Activated naive CD8-positive, alpha-beta T cell treated with anti-CD3 and anti-CD28 coated beads for 36 hours (primary cell): ENCODE data around the gene NDUFAF5. TPM values are rescaled to one million over a fixed set of nuclear protein-coding genes. Genes with fewer than 3 reads are reported as not detected.
A peak's percentile ranks its signal among the peaks of the same experiment; 100 is the strongest.
"Not testable (repeated sequence)": the region's sequence is repeated elsewhere in the genome, so short reads cannot be mapped to it uniquely, and the experiment has no call there.

Experiments
- DNase-seq: peaks from one replicate; pipeline ENCODE4 v3.0.0; 2021
- H3K27ac Mint-ChIP-seq: one replicate; pipeline ENCODE4 v1.8.0; 2022; ENCODE audit warnings: mild to moderate bottlenecking, moderate library complexity, mixed read lengths
- H3K27me3 Mint-ChIP-seq: one replicate; pipeline ENCODE4 v1.8.0; 2022; ENCODE audit warnings: mild to moderate bottlenecking, mixed read lengths
- H3K36me3 Mint-ChIP-seq: one replicate; pipeline ENCODE4 v1.8.0; 2021; ENCODE audit warnings: mild to moderate bottlenecking, mixed read lengths
- H3K4me1 Mint-ChIP-seq: one replicate; pipeline ENCODE4 v1.8.0; 2021; ENCODE audit warnings: mixed read lengths
- H3K4me3 Mint-ChIP-seq: one replicate; pipeline ENCODE4 v1.8.0; 2022; ENCODE audit warnings: mild to moderate bottlenecking, moderate library complexity, mixed read lengths
- H3K9me3 Mint-ChIP-seq: one replicate; pipeline ENCODE4 v1.8.0; 2022; ENCODE audit warnings: mixed read lengths
- total RNA-seq, 2 experiments: library from RNA; stranded (reverse); gene quantifications; one replicate each; pipeline ENCODE4 v1.2.3, GENCODE V29; 2021

NDUFAF5 gene
- total RNA-seq: 10 to 100 TPM; 31.5 to 31.9 TPM

DNA sequence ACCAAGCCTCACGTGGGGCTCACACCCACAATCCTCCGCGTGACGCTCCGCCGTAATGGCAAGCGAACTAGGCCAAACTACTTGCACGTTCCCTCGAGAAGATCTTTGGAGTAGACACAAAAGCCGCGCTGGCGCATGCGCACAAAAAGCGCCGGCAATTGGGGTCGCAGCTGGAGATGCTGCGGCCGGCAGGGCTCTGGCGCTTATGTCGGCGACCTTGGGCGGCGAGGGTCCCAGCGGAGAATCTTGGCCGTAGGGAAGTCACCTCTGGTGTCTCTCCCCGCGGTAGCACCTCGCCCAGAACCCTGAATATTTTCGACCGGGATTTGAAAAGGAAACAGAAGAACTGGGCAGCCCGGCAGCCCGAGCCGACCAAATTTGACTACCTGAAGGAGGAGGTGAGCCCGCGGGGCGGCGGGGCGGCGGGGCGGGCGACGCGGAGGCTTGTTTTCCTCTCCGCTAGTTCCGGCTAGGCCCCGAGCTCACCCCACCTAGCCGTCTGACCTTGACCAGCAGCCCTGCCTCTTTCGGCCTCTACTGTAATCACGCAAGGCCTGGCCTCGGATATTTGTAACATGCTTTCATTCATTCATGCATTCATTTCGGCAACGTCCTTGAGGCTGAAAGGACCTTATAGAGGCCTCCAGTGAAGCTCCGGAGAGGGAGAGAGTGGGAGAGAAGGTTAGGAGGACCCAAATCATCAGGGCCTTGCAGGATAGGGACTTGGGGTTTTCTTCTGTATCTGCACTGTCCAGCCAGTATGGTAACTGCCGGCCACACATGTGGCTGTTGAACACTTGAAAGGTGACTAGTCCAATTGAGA, at the start of gene NDUFAF5, which contains the start of gene ESF1:
Gene NDUFAF5 (plus strand): TSS at position 136 of the 823 bp plus-strand sequence. CDS start 41 bp downstream, at position 177.
Gene ESF1 (minus strand): TSS at position 27 of the 823 bp plus-strand sequence. CDS start 1,779 bp downstream, outside the sequence.
- no peaks in the 10 kb centered on the region for H3K27me3 Mint-ChIP-seq
- H3K36me3 Mint-ChIP-seq: peaks cover 23% of the 10 kb centered on the region
- H3K4me1 Mint-ChIP-seq: peaks cover 33% of the 10 kb centered on the region
- H3K9me3 Mint-ChIP-seq: no peaks in the 10 kb centered on the region
- DNase-seq: peak; percentile 92
- peak within 1 kb of the TSS; percentile 94 for H3K27ac Mint-ChIP-seq
- H3K4me3 Mint-ChIP-seq: peak within 1 kb of the TSS; percentile 96

DNA sequence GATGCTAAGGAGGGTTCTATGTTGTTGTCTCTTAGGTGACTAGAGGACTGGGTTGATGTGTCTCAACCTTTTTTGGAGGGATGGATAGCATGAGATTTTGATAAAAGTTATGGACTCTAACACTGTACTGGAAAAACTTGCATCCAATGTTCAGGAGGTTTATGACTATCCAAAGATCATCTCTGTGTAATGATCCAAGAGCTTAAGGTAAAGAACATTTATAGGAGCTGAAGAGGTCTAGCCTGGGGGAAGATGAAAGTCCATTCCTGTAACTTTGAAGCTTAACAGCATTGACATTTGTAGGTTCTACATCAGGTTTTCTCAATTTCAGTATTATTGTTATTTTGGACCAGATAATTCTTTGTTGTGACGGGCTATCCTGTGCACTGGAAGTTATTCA, 49.0 kb upstream of the NDUFAF5 start:
- peaks cover 1% of the 10 kb centered on the region for H3K4me1 Mint-ChIP-seq
- no peak overlapping the region for H3K4me3 Mint-ChIP-seq
- no peak for DNase-seq
- peaks cover 7% of the 10 kb centered on the region for H3K9me3 Mint-ChIP-seq
- H3K36me3 Mint-ChIP-seq: peaks cover 59% of the 10 kb centered on the region
- H3K27ac Mint-ChIP-seq: no peak overlapping the region
- H3K27me3 Mint-ChIP-seq: no peaks in the 10 kb centered on the region

DNA sequence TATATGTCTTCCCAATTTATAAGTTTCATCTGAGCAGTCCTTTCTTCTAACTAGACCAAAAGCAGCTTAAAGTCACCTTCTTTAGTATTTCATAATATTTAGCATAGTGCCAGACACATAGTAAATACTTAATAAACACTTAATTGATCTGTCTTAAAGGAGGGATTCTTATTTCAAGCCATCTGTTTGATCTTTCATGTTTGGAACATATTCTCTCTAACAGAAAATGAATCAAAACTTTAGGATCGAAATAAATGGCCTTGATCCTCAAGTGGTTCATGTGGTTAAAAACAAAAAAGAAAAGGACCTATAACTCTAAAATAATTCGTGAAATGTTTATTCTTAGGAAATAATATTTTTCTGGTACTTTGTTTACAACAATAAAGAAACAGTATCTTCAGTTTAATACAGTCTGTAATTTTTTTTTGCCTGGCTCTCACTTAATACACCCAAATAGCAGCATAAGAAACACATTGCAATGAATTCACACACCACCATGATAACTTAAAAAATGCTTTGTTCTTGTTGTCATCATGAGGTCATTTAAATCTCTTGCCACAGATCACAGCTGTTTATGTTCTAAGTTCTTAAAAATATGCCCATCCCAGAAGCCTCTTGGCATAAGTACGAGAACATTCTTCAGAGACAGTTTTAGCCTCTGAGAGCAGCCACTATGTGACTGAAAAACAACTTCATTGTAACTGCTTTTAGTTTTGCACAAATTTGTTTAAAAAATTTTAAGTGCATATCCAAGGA, 48.2 kb upstream of the NDUFAF5 start:
- Mint-ChIP-seq H3K4me3 (no peak overlapping the region), H3K4me1 (peaks cover 1% of the 10 kb centered on the region), H3K27me3 (no peaks in the 10 kb centered on the region), H3K9me3 (peaks cover 13% of the 10 kb centered on the region), H3K27ac (no peak overlapping the region), H3K36me3 (peaks cover 64% of the 10 kb centered on the region)
- DNase-seq: no peak

- not testable (repeated sequence) for H3K27me3 Mint-ChIP-seq, H3K4me1 Mint-ChIP-seq, DNase-seq, H3K4me3 Mint-ChIP-seq, H3K27ac Mint-ChIP-seq
- Mint-ChIP-seq H3K36me3 (peaks cover 68% of the 10 kb centered on the region), H3K9me3 (peaks cover 18% of the 10 kb centered on the region)
Measured at GRCh38 chr20:13738187-13738586, 46.6 kb upstream of the NDUFAF5 start.

GRCh38 chr20:13739731-13740649, 44.8 kb upstream of the NDUFAF5 start:
- peaks cover 20% of the 10 kb centered on the region for H3K9me3 Mint-ChIP-seq
- H3K27ac Mint-ChIP-seq: no peak overlapping the region
- no peak overlapping the region for H3K4me3 Mint-ChIP-seq
- DNase-seq: no peak
- peaks cover 69% of the 10 kb centered on the region for H3K36me3 Mint-ChIP-seq
- no peaks in the 10 kb centered on the region for H3K27me3 Mint-ChIP-seq
- peaks cover 10% of the 10 kb centered on the region for H3K4me1 Mint-ChIP-seq

- peaks cover 20% of the 10 kb centered on the region for H3K9me3 Mint-ChIP-seq
- no peak overlapping the region for H3K4me3 Mint-ChIP-seq
- no peaks in the 10 kb centered on the region for H3K27me3 Mint-ChIP-seq
- no peak overlapping the region for H3K27ac Mint-ChIP-seq
- DNase-seq: no peak
- peaks cover 10% of the 10 kb centered on the region for H3K4me1 Mint-ChIP-seq
- H3K36me3 Mint-ChIP-seq: peaks cover 65% of the 10 kb centered on the region
Measured at GRCh38 chr20:13741879-13742278, 42.9 kb upstream of the NDUFAF5 start.

DNA sequence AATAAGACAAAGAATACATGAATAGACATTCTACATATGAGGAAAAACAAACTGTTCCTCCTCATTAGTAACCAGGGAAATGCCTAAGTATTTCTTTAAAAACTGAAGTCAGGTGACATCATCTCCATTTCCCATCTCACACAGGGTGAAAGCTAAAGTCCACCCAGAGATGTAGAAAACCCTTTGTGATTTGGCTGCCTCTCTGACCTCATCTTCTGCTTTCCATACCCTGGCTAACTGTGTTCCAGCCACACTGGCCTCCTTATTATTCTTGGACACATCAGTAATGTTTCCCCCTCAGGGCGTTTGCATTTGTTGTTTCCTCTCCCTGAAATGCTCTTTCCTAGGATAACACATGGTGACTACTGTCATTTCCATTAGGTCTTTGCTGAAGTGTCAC, 40.5 kb upstream of the NDUFAF5 start:
- Mint-ChIP-seq H3K4me3 (no peak overlapping the region), H3K9me3 (peaks cover 20% of the 10 kb centered on the region), H3K36me3 (peaks cover 56% of the 10 kb centered on the region), H3K27ac (no peak overlapping the region), H3K4me1 (peaks cover 9% of the 10 kb centered on the region), H3K27me3 (no peaks in the 10 kb centered on the region)
- no peak for DNase-seq

DNA sequence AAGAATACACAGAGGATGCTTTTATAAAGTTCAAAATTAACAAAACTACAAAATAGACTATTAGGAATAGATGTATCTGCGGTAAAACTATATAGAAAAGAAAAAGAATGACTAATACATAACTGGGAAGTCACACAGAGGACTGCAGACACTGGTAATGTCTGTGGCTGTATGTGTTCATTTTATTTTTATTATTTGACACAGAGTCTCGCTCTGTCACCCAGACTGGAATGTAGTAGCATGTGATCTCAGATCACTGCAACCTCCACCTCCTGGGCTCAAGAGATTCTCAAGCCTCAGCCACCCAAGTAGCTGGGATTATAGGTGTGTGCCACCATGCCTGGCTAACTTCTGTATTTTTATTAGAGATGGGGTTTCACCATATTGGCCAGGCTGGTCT, 39.0 kb upstream of the NDUFAF5 start:
- peaks cover 13% of the 10 kb centered on the region for H3K9me3 Mint-ChIP-seq
- H3K27ac Mint-ChIP-seq: no peak overlapping the region
- no peak for DNase-seq
- H3K36me3 Mint-ChIP-seq: peaks cover 45% of the 10 kb centered on the region
- no peaks in the 10 kb centered on the region for H3K27me3 Mint-ChIP-seq
- no peak overlapping the region for H3K4me3 Mint-ChIP-seq
- H3K4me1 Mint-ChIP-seq: peaks cover 9% of the 10 kb centered on the region

GRCh38 chr20:13749811-13750210, 35.0 kb upstream of the NDUFAF5 start:
- DNase-seq: no peak
- H3K27ac Mint-ChIP-seq: no peak overlapping the region
- no peaks in the 10 kb centered on the region for H3K27me3 Mint-ChIP-seq

GRCh38 chr20:13753436-13754036, 31.3 kb upstream of the NDUFAF5 start:
- no peak for DNase-seq
- no peak overlapping the region for H3K27ac Mint-ChIP-seq
- peaks cover 3% of the 10 kb centered on the region for H3K4me1 Mint-ChIP-seq
- H3K4me3 Mint-ChIP-seq: no peak overlapping the region
- H3K27me3 Mint-ChIP-seq: no peaks in the 10 kb centered on the region
- peaks cover 14% of the 10 kb centered on the region for H3K36me3 Mint-ChIP-seq
- no peaks in the 10 kb centered on the region for H3K9me3 Mint-ChIP-seq

More at GRCh38 chr20:13749811-13750210, 35.0 kb upstream of the NDUFAF5 start:
- H3K4me1 Mint-ChIP-seq: peaks cover 1% of the 10 kb centered on the region
- H3K4me3 Mint-ChIP-seq: no peak overlapping the region
- no peaks in the 10 kb centered on the region for H3K9me3 Mint-ChIP-seq
- peaks cover 16% of the 10 kb centered on the region for H3K36me3 Mint-ChIP-seq

DNA sequence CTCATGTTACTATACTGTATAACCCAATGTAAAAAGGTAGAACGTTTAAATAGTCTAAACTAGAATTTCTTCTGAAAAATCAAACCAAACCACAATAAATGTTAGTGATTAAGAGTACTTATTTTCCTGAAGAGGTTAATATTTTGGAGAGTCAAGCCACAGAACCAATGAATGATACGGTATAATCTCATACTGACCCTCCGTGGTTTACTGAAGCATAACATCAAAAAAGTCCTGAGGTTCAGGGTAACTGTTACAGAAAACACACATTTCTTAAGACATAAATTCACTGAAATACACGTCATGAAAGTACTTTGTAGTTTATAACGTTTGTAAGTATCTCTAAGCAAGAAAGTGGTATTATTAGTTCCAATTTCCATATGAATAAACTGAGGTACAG, 29.0 kb upstream of the NDUFAF5 start:
- peaks cover 17% of the 10 kb centered on the region for H3K36me3 Mint-ChIP-seq
- H3K27me3 Mint-ChIP-seq: no peaks in the 10 kb centered on the region
- H3K27ac Mint-ChIP-seq: no peak overlapping the region
- H3K4me1 Mint-ChIP-seq: peaks cover 3% of the 10 kb centered on the region
- no peak overlapping the region for H3K4me3 Mint-ChIP-seq
- no peak for DNase-seq
- H3K9me3 Mint-ChIP-seq: no peaks in the 10 kb centered on the region

DNA sequence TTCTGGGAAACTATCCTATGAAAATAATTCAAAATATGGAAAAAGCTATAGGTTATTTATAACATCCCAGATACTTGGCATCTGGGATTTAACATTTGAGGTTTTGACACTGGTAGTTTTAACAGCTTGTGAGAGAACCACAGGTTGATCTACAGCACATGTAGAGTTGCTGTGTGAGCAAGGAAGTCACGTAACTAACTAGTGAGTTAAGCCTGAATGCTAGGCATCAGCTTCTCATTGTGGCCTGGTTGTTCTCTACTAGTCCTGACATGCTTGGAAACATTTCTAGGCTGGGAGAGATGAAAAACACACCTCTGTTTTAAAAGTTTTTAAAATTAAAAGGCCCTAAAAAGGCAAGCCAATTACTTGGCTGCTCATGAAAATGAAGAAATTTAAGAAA, 28.3 kb upstream of the NDUFAF5 start:
- no peaks in the 10 kb centered on the region for H3K27me3 Mint-ChIP-seq
- H3K4me3 Mint-ChIP-seq: no peak overlapping the region
- H3K9me3 Mint-ChIP-seq: no peaks in the 10 kb centered on the region
- no peak overlapping the region for H3K27ac Mint-ChIP-seq
- no peak for DNase-seq
- H3K4me1 Mint-ChIP-seq: peaks cover 3% of the 10 kb centered on the region
- peaks cover 11% of the 10 kb centered on the region for H3K36me3 Mint-ChIP-seq

DNA sequence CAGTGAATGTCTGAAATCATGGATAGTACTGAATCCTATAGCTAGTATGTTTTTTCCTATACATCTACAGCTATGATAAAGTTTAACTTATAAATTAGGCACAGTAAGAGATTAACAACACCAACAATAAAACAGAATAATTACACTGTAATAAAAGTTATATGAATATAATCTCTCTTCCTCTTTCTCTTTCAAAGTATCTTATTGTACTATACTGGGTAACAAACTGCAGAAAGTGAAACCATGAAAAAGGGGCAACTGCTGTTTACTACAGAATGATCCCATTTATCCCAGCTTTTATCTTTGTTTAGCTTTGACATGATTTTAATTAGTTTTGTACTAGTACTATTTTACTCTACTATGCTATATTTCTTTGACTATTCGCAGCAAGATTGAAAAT, 25.9 kb upstream of the NDUFAF5 start:
- Mint-ChIP-seq H3K9me3 (no peaks in the 10 kb centered on the region), H3K4me1 (peaks cover 3% of the 10 kb centered on the region), H3K27me3 (no peaks in the 10 kb centered on the region), H3K27ac (no peak overlapping the region), H3K4me3 (no peak overlapping the region), H3K36me3 (peaks cover 11% of the 10 kb centered on the region)
- DNase-seq: no peak

DNA sequence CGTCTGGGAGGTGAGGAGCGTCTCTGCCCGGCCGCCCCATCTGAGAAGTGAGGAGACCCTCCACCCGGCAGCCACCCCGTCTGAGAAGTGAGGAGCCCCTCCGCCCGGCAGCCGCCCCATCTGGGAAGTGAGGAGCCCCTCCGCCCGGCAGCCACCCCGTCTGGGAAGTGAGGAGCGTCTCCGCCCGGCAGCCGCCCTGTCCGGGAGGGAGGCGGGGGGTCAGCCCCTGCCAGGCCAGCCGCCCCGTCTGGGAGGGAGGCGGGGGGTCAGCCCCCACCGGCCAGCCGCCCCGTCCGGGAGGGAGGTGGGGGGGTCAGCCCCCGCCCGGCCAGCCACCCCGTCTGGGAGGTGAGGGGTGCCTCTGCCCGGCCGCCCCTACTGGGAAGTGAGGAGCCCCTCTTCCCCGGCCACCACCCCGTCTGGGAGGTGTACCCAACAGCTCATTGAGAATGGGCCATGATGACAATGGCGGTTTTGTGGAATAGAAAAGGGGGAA, 24.3 kb upstream of the NDUFAF5 start:
- H3K36me3 Mint-ChIP-seq: peaks cover 25% of the 10 kb centered on the region
- H3K27ac Mint-ChIP-seq: not testable (repeated sequence)

More for the DNA sequence above, 24.3 kb upstream of the NDUFAF5 start:
- H3K27me3 Mint-ChIP-seq, H3K9me3 Mint-ChIP-seq, H3K4me1 Mint-ChIP-seq, H3K4me3 Mint-ChIP-seq, DNase-seq: not testable (repeated sequence)
